Kidney epithelial cell (primary cell): ENCODE data around the gene LCE1E. TPM values are rescaled to one million over a fixed set of nuclear protein-coding genes. Genes with fewer than 3 reads are reported as not detected.

ENCODE experiments used
- DNase-seq: peaks from one replicate; pipeline ENCODE4 v3.0.0-alpha.2; 2010; ENCODE audit warnings: low read depth
- H3K27me3 ChIP-seq: 2 replicates; pipeline ENCODE4 v1.6.0; 2011; ENCODE audit warnings: low read length; ENCODE audit not compliant: control insufficient read depth, insufficient read depth
- H3K36me3 ChIP-seq: 2 replicates; pipeline ENCODE4 v1.5.1; 2011; ENCODE audit warnings: low read length; ENCODE audit not compliant: control insufficient read depth, insufficient read depth
- H3K4me3 ChIP-seq: 2 replicates; pipeline ENCODE4 v1.5.1; 2011; ENCODE audit warnings: low read depth, mild to moderate bottlenecking, control low read depth, low read length
- CTCF ChIP-seq: IDR thresholded peaks from 2 replicates; pipeline ENCODE4 v1.5.1; 2011; ENCODE audit warnings: mild to moderate bottlenecking, moderate library complexity, low read length, control low read depth, inconsistent platforms; ENCODE audit not compliant: insufficient read depth, poor library complexity, severe bottlenecking
- total RNA-seq: library from RNA; depleted of rRNA; stranded (reverse); fragments of >200 nt; gene quantifications from 2 replicates; pipeline ENCODE4 v1.2.3, GENCODE V29; 2015

LCE1E gene
- total RNA-seq, 1 donor from 2014 or later: not detected

- H3K36me3 ChIP-seq: no peaks in the 10 kb centered on the region
- no peaks in the 10 kb centered on the region for H3K27me3 ChIP-seq
- no peak for DNase-seq
- TF ChIP-seq CTCF: no peak
- no peak within 1 kb of the TSS for H3K4me3 ChIP-seq
Observed at GRCh38 chr1:152796421-152796820, 10.4 kb downstream of the LCE1E start, which contains the start of gene LCE1D. TSS of gene LCE1D (plus strand) at chr1:152796721. CDS start at chr1:152797795, 1,074 bp downstream.

GRCh38 chr1:152801333-152801732, 15.3 kb downstream of the LCE1E start:
- H3K36me3 ChIP-seq: no peaks in the 10 kb centered on the region
- H3K27me3 ChIP-seq: no peaks in the 10 kb centered on the region
- no peak overlapping the region for H3K4me3 ChIP-seq
- TF ChIP-seq CTCF: no peak
- DNase-seq: no peak

- no peak within 1 kb of the TSS for H3K4me3 ChIP-seq
- no peaks in the 10 kb centered on the region for H3K36me3 ChIP-seq
- no peak for DNase-seq
- no peak for TF ChIP-seq CTCF
- H3K27me3 ChIP-seq: no peaks in the 10 kb centered on the region
Observed at GRCh38 chr1:152806576-152806975, 20.5 kb downstream of the LCE1E start, which contains the start of gene LCE1C. TSS of gene LCE1C (minus strand) at chr1:152806651. CDS start at chr1:152805478, 1,173 bp downstream.

- Histone ChIP-seq H3K27me3 (no peaks in the 10 kb centered on the region), H3K36me3 (no peaks in the 10 kb centered on the region), H3K4me3 (no peak overlapping the region)
- no peak for TF ChIP-seq CTCF
- DNase-seq: no peak
Observed at GRCh38 chr1:152811050-152811449, 25.0 kb downstream of the LCE1E start.

GRCh38 chr1:152811671-152812070, 25.6 kb downstream of the LCE1E start, which contains the start of gene LCE1B:
TSS of gene LCE1B (plus strand) at chr1:152811971. CDS start at chr1:152812447, 476 bp downstream.
- DNase-seq: no peak
- no peaks in the 10 kb centered on the region for H3K27me3 ChIP-seq
- no peak within 1 kb of the TSS for H3K4me3 ChIP-seq
- TF ChIP-seq CTCF: no peak
- H3K36me3 ChIP-seq: no peaks in the 10 kb centered on the region

- no peak for DNase-seq
- no peaks in the 10 kb centered on the region for H3K36me3 ChIP-seq
- H3K27me3 ChIP-seq: no peaks in the 10 kb centered on the region
- no peak for TF ChIP-seq CTCF
- H3K4me3 ChIP-seq: no peak overlapping the region
Observed at GRCh38 chr1:152817309-152817708, 31.3 kb downstream of the LCE1E start.
